GM18868 (cell line): ENCODE data around the gene RNASET2.
A peak's percentile ranks its signal among the peaks of the same experiment; 100 is the strongest.

ENCODE experiments used
- ATAC-seq: cut with Tn5 transposase; IDR thresholded peaks from one replicate; pipeline ENCODE4 v1.9.1; 2021; ENCODE audit warnings: mild to moderate bottlenecking, moderate library complexity; ENCODE audit not compliant: unreplicated experiment

RNASET2 gene

GRCh38 chr6:166956444-166957086 lies at the start of gene RNASET2:
TSS of gene RNASET2 (minus strand) at chr6:166956550. CDS start at chr6:166956182, 368 bp downstream.
- ATAC-seq, result peak; percentile 69

DNA sequence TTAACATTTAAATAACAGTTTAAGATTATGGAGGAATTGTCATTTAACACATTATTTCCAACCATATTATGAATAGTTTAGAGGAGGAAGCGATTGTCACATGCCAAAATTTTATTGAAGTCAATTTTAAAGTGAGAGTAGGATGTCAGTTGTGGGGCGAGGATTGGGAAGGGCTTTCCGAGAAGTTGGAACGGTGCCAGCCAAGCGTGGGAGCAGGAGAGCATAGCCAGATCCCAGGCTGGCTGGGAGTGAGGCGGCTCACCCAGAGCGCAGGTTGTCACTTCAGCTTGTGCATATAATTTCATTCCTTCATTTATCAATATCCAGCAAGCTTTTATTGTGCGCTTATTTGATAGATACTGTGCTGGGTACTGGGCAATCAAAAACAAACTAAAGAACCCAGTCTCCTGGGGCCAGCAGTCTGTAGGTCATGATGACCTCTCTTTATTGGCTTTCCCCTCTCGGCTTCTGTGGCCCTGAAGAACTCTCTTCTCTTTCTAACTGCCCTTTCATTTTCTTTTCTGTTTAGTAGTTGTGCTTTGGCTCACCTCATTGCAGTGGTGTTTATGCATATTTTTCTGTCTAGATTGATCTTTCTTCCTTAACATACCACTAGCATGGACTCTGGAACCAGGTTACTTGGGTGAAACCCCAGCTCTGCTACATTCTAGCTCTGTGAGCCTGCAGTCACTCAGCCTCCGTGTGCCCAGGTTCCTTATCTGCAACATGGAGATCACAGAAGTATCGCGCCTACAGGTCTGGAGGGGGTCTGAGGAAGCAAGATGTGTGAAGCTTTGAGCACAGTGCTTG lies 49.2 kb upstream of the RNASET2 start:
- no peak for ATAC-seq

DNA sequence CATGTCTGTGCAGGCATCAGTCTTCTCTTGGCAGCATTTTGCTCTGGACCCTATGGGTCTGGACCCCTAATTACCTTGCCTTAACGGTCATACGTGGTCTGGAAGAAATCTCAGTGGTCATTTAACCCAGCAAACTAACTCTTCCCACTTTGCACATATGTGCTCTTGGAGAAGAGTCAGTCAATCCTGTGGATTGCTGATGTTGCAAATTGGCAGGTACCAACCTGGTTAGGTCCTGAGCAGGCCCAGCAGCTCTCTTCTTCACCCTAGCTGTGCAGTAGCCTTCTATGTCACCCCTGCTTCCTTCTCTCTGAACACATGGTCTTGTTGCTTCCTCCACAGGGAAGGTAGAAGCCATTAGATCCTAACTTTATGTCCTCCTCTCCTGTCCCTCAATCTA lies 44.4 kb upstream of the RNASET2 start:
- no peak for ATAC-seq

GRCh38 chr6:166999884-167000253 lies 43.5 kb upstream of the RNASET2 start:
- ATAC-seq, result no peak

DNA sequence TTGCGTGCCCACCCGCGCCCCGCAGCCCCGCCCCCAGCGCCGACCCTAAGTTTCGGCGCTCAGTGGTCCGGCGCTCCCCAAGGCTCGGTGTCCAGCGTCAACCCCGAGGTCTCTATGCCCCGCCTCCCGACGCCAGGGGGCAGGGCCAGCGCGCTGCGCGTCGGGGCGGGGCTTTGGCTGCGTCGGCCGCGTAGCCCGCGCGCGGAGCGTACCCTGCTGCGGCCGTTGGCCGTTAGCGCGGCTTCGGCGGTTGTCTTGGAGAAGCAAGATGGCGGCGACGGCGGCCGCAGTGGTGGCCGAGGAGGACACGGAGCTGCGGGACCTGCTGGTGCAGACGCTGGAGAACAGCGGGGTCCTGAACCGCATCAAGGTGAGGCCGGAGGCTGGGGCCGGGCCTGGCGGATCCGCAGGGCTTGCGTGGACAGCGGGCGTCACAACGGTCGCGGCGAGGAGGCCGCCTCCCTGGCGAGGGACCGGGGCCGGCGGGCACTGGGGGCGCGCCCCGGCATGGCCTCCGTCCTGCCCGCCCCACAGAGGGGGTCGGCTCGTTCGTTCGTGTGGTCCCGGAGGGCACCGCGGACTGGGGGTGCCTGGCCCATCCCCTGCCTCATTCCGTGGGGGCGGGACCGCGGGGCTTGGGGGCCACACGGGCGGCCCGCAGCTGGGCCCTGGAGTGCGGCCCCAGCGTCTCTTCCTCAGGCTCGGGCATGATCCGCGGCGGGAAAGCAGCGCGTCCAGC lies 43.0 kb upstream of the RNASET2 start, which contains the start of gene CEP43:
CEP43 (plus strand) TSS at position 253 of the 739 bp plus-strand sequence; CDS start at position 269, 16 bp downstream.
- peak; percentile 92 for ATAC-seq

DNA sequence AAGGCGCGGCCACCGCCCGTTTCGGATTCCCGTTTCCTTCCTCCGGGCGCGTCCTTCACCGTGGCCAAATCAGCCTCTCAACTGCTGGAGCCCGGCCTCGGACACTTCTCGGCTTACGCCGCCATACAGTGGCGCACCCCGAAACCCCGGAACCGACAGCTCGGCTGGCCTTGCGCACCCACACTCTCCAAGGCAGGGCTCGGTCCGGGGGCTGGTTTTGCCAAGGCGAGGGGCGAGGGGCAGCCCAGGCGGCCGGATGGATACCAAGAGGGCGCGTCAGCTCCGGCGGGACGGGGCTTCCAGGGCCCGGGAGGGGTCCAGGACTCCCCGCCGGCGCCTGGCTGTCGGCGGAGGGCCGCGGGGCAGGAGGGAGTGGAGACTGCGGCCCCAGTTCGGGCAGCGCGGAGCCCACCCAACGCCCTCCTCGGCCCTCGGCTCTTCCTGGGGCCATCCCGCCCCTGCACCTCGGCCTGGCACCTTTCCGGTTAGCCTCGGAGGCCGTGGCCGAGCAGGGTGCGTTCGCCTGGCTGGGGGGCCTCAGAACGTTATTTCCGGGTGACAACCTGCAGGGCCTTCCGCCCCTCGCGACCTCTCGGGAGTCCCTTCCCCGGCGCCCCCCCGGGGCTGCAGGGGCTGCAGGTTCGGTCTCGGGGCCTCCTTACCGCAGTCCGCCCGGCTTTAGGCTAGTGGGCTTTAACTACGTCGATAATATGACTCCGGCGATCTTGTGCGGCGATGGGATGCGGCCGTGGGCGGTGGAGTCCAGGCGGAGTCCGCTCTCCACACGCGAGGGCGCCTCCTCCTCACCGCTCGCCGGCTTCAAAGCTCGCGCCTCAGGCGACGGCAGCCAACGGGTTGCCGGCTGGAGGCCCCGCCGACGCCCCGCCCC lies 42.1 kb upstream of the RNASET2 start:
- ATAC-seq, result peak; percentile 2

DNA sequence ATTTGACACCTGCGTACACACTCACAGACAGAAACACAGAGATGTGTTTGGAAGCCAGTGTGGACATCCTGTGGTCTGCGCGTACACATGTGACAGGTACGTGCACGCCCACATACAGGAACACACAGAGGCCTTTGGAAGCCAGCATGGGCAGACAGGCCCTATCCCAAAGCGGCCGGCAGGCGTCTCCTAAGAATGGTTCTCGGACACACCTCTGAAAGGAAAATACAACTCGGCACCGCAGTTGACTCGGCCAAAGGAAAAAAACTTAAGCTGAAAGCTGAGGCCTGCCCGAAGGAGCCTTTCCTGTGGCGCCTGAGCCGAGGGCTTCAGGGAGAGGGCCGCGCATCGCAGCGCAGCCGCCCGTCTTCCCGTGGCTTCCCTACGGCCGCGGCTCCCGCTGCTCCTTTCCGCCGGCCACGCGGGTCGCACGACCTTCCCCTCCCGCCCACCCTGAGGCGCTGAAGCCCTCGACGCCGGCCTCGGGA lies 41.5 kb upstream of the RNASET2 start:
- peak; percentile 36 for ATAC-seq

DNA sequence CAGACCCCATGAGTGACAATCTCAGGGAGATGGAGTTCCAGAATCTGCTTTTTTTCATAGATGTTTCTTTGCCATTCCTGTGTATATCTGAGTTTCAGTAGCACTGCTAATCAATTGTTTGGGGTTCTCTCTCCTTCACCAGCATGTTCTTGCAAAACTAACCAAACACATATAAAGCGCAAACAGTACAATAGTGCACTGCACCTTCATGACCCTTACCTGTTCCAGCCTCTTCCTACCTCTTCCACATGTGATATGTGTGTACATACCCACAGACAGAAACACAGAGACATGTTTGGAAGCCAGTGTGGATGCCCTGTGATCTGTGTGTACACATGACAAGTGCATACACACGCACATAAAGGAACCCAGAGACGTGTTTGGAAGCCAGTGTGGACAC lies 41.0 kb upstream of the RNASET2 start:
- ATAC-seq, result no peak

DNA sequence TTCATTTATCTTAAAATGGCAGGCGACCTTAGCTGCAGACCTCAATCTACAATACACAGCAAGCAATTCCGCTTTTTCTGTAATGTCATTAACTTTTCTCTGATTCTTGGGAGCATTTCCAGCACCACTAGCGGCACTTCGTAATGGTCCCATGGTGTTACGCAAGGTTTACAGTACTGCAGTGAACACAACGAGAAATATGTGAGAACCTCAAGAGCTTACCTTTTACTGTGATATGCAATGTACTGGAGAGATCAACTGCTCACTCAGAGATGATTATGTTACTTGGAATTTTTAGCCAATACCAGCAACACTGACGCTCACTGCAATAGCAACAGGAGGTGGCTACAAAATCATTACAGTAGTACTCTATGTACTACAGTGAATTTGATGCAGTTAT lies 40.1 kb upstream of the RNASET2 start:
- ATAC-seq, result no peak

DNA sequence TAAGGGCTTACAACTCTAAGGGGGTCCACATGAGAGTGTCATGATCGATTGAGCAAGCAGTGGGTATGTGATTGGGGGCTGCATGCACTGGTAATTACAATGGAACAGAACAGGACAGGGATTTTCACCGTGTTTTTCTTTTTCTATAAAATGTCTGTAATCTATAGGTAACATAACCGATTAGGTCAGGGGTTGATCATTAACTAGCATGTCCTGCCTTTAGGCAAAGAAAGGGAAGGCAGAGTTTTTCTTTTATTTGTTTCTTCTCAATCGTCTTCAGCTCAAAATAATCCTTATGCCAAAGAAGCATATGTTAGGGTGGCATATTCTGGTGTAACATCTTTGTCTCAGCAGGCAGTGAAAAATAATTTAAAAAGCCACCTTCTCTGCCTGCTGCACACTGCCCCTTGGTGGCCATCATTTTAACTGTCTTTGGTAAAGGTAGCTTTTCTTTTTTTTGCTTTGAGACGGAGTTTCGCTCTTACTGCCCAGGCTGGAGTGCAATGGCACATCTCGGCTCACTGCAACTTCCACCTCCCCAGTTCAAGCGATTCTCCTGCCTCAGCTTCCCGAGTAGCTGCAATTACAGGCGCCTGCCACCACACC lies 33.2 kb upstream of the RNASET2 start:
- peak; percentile 72 for ATAC-seq

- ATAC-seq, result no peak
Measured at GRCh38 chr6:166988674-166989201, 32.4 kb upstream of the RNASET2 start.

- no peak for ATAC-seq
Measured at GRCh38 chr6:166987930-166988329, 31.6 kb upstream of the RNASET2 start.

DNA sequence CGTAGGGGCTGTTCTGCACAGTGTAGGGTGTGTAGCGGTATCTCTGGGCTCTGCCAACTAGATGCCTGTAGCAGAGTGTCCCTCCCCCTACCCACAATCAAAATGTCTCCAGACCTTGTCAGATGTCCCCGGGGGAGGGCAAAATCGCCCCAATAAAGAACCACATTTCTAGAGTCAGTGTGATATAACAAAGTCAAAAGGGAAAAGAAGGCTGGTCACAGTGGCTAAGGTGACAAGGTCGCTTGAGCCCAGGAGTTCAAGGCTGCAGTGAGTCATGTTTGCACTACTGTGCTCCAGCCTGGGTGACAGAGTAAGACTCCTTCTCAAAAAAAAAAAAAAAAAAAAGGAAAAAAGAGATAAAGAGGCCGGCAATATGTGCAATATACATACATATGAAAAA lies 31.1 kb upstream of the RNASET2 start:
- no peak for ATAC-seq

DNA sequence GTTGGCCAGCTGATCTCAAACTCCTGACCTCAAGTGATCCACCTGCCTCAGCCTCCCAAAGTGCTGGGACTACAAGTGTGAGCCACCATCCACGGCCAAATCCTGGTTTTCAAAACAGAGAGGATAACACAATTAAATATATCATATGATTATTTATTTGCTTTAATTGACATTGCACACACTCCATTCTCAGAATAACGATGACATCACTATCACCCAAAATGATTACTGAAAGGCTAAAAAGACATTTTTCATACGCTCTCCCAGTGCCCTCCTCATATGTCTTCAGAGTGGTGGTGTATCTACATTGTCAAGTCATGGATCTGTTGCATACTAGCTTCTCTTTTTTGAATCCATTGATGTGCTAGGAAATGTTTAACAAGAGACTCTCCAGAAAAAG lies 24.4 kb upstream of the RNASET2 start:
- no peak for ATAC-seq

GRCh38 chr6:166977621-166978525 lies 21.5 kb upstream of the RNASET2 start:
- no peak for ATAC-seq

GRCh38 chr6:166976636-166977035 lies 20.3 kb upstream of the RNASET2 start:
- no peak for ATAC-seq

GRCh38 chr6:166972101-166972500 lies 15.8 kb upstream of the RNASET2 start:
- ATAC-seq, result no peak

DNA sequence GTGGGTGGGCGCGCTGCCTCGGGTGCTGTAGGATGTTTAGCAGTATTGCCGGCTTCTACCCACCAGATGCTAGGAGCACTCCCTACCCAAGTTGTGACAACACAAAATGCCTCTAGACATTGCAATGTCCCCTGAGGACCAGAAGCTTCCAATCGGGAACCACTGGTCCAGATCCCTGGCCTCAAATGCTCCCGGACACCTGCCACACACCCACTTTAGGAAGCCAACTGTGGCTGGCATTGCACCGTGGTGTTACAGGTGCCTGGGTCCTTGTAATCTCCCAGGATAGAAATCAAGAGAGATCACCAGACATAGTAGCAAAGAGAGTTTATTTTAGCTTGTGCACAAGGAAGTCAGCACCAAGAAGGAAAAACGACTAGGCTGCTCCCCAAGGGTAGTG lies 14.9 kb upstream of the RNASET2 start:
- ATAC-seq, result no peak

DNA sequence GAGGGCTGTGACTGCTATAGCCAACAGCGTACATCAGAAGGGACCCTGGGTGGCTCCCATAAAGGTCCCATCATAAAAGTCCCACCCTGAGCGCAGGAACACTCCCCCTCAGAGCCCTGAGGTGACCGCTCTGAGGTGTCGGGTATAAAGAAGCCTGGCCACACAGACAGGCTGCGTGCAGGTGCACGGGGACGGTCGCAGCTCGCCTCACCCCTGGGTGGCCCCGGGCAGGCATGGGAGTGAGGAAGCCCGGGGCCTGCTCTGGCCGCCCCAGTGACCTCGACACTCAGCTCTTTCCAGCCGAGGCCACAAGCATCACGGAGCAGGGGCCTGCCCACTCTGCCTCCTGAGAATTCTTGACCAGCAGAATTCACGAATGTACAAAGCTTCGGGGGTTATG lies 14.4 kb upstream of the RNASET2 start:
- ATAC-seq, result no peak
